ENCODE results near the gene FIGNL1. TPM values are rescaled to one million over a fixed set of nuclear protein-coding genes. Genes with fewer than 3 reads are reported as not detected.

Gene FIGNL1
- 5.5 and 8.9 TPM in 2 replicates for total RNA-seq

DNA sequence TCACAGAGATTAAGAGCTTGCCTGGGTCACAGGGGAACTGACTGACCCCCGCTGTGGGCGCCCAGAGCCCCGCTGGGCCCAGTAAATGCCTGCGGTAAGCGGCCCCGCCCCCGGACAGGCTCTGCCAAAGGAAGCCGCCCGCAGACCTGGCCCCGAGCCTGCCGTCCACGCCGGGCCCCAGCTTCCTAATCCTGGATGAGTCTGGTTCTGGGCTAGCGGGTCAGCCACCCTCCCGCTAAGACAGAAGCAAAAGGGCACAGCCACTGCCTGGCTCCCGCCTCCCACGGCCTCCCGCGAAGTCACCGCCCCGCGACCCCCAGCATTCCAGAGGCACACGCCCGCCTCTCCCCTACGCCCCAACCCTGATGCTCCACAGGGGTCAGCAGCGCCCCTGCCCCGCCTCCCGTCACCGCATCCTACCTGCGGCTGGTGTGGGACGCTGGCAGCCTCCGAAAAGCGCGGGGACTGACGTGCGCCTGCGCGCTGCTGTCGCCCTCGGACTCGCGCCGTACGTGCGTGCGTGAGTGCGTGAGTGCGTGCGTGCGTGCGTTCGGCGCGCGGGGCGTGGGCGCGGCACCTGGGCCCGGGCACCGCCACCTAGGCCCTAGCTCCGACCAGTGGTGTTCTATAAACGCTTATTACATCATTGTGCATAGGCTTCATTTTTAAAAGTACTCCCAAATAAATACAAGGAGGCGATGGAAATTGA, at the start of gene FIGNL1:
FIGNL1 (minus strand) TSS at position 470 of the 709 bp plus-strand sequence. CDS start 3,063 bp downstream, outside the sequence.

Other genes with a start within 250 kb of the FIGNL1 start
- gene IKZF1, start 145.6 kb downstream of the FIGNL1 start, total RNA-seq = not detected in 2 replicates
- gene DDC, start 115.1 kb upstream of the FIGNL1 start, total RNA-seq = not detected in 2 replicates